ENCODE results near the gene CYB561D1.

DNA sequence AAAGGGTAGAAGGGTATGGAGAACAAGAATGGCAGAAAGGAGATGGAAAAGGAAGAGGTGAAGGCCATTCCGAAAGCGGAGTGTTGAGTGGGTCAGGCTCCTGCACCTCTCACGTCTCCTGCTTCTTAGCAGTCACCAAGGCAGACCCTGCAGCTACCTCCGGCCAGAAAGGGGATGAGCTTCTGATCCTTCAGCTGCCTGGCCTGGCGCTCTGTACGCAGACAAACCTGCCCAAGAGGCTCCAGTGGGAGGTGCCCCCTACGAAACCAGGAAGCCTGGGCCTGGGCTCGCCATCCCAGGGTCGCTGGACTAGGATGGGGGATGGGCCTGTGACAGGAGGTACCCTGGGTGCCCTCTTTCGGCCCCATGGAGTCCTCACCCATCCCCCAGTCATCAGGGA, 48.8 kb downstream of the CYB561D1 start:
- TF ChIP-seq POLR2A (IDR thresholded peaks at IDR 0.05) (no peak), POLR2AphosphoS5 (IDR thresholded peaks at IDR 0.05) (no peak)
- TF ChIP-seq, protein P1, sequence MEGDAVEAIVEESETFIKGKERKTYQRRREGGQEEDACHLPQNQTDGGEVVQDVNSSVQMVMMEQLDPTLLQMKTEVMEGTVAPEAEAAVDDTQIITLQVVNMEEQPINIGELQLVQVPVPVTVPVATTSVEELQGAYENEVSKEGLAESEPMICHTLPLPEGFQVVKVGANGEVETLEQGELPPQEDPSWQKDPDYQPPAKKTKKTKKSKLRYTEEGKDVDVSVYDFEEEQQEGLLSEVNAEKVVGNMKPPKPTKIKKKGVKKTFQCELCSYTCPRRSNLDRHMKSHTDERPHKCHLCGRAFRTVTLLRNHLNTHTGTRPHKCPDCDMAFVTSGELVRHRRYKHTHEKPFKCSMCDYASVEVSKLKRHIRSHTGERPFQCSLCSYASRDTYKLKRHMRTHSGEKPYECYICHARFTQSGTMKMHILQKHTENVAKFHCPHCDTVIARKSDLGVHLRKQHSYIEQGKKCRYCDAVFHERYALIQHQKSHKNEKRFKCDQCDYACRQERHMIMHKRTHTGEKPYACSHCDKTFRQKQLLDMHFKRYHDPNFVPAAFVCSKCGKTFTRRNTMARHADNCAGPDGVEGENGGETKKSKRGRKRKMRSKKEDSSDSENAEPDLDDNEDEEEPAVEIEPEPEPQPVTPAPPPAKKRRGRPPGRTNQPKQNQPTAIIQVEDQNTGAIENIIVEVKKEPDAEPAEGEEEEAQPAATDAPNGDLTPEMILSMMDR (IDR thresholded peaks at IDR 0.05) = no peak

All from breast epithelium (tissue), 3 donors.